Upper lobe of left lung (tissue), 6 donors: ENCODE measurements around the gene MYO18A. TPM values are rescaled to one million over a fixed set of nuclear protein-coding genes. Genes with fewer than 3 reads are reported as not detected.

Experiments
- ATAC-seq, 2 donors: fragments of 200-7000 bp; cut with Tn5 transposase; one replicate each; pipeline ENCODE4 v1.9.1; 2022; ENCODE audit warnings: mild to moderate bottlenecking in 2 of 2, moderate library complexity in 2 of 2; ENCODE audit not compliant: low FRiP score in 2 of 2
- DNase-seq, 2 donors: peaks; one replicate each; pipeline ENCODE4 v3.0.0-alpha.2; 2019 to 2020
- H3K27ac ChIP-seq, 4 donors: fragments of 200-600 bp; sonication (generic); one replicate each; pipeline ENCODE4 v1.5.1; 2016 to 2019
- H3K27me3 ChIP-seq, 4 donors: fragments of 200-600 bp; sonication (generic); one replicate each; pipeline ENCODE4 v1.5.1; 2017 to 2019
- H3K36me3 ChIP-seq, 4 donors: fragments of 200-600 bp; sonication (generic); one replicate each; pipeline ENCODE4 v1.5.1; 2016 to 2019
- H3K4me1 ChIP-seq, 4 donors: fragments of 200-600 bp; sonication (generic); one replicate each; pipeline ENCODE4 v1.5.1; 2018 to 2019
- H3K4me3 ChIP-seq, 4 donors: fragments of 200-600 bp; sonication (generic); one replicate each; pipeline ENCODE4 v1.5.1; 2017 to 2019; ENCODE audit warnings: mild to moderate bottlenecking in 2 of 4, moderate library complexity in 1 of 4
- H3K9me3 ChIP-seq, 4 donors: fragments of 200-600 bp; sonication (generic); one replicate each; pipeline ENCODE4 v1.5.1; 2018 to 2019
- EP300 ChIP-seq, 4 donors: sonication (generic); formaldehyde crosslinking; IDR thresholded peaks; one replicate each; pipeline ENCODE4 v1.5.1; 2017; ENCODE audit warnings: antibody characterized with exemption in 4 of 4, control low read depth in 2 of 4
- POLR2A ChIP-seq, 4 donors: fragments of 450-650 bp; IDR thresholded peaks; one replicate each; pipeline ENCODE4 v1.5.1; 2016 to 2017; ENCODE audit warnings: antibody characterized with exemption in 4 of 4, mild to moderate bottlenecking in 2 of 4
- POLR2AphosphoS5 ChIP-seq, 2 donors: sonication (generic); formaldehyde crosslinking; IDR thresholded peaks; one replicate each; pipeline ENCODE4 v1.5.1; 2017; ENCODE audit warnings: antibody characterized with exemption in 2 of 2
- WGBS, 2 donors: methylation state at CpG; one replicate each; pipeline ENCODE4 v1.1.5; 2017 to 2018; 5-methylcytosine and 5-hydroxymethylcytosine counted together
- total RNA-seq, 6 donors: library from RNA; depleted of rRNA in 4 of 6; stranded (reverse); fragments of >200 nt in 4 of 6; gene quantifications; one replicate each; pipeline versions ENCODE4 v1.1.0 to v1.2.1, GENCODE V29; 2016 to 2021
- TF ChIP-seq, protein P1 (sequence below), 6 experiments: fragments of 450-650 bp in 4 of 6; fragments of 200-600 bp in 2 of 6; sonication (generic) in 2 of 6; IDR thresholded peaks; one replicate each; pipeline ENCODE4 v1.5.1; 2016 to 2019; ENCODE audit warnings: antibody characterized with exemption in 6 of 6
- donor health status: DM: no; HTN: no; CAD: no; lungs with moderate emphysema.
- donor health status: DM: no; HTN: yes; CAD: no; lungs with severe emphysema.

The MYO18A gene
- total RNA-seq, 6 donors from 2014 or later: 37.4 to 214 (median 67.4) TPM

DNA sequence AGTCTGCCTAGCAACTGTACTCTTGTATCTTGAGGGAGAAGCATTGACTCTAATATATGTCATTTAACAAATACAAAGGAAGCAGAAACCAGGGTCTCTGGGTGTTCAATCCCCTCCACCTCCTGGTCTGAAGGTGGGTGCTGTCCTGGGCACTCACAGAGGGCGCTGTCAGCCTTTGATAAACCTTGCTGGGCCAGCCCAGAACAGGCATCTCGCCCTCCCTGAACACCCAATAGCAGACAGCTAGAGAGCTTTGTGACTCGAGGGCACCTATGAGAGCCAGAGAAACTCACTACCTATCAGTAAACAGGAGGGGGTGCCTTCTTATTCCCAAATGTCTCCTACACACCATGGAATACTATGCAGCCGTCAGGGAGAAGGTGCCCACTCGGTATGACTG, 143.6 kb downstream of the MYO18A start:
- 80 to 84% methylated on average over 2 to 5 of the region's 5 CpGs for WGBS, 2 donors
- Histone ChIP-seq H3K9me3 (peaks cover 5 to 13% (median 8%) of the 10 kb centered on the region in 4 donors), H3K27me3 (peaks cover 0 to 5% (median 0%) of the 10 kb centered on the region in 4 donors), H3K4me3 (no peak overlapping the region), H3K36me3 (no peaks in the 10 kb centered on the region), H3K27ac (no peak overlapping the region), H3K4me1 (no peaks in the 10 kb centered on the region)
- TF ChIP-seq POLR2A (IDR thresholded peaks at IDR 0.05) (no peak), EP300 (IDR thresholded peaks at IDR 0.05) (no peak), POLR2AphosphoS5 (IDR thresholded peaks at IDR 0.05) (no peak)
- TF ChIP-seq, protein P1, sequence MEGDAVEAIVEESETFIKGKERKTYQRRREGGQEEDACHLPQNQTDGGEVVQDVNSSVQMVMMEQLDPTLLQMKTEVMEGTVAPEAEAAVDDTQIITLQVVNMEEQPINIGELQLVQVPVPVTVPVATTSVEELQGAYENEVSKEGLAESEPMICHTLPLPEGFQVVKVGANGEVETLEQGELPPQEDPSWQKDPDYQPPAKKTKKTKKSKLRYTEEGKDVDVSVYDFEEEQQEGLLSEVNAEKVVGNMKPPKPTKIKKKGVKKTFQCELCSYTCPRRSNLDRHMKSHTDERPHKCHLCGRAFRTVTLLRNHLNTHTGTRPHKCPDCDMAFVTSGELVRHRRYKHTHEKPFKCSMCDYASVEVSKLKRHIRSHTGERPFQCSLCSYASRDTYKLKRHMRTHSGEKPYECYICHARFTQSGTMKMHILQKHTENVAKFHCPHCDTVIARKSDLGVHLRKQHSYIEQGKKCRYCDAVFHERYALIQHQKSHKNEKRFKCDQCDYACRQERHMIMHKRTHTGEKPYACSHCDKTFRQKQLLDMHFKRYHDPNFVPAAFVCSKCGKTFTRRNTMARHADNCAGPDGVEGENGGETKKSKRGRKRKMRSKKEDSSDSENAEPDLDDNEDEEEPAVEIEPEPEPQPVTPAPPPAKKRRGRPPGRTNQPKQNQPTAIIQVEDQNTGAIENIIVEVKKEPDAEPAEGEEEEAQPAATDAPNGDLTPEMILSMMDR (IDR thresholded peaks at IDR 0.05): no peak
- no peak for ATAC-seq
- DNase-seq: no peak

DNA sequence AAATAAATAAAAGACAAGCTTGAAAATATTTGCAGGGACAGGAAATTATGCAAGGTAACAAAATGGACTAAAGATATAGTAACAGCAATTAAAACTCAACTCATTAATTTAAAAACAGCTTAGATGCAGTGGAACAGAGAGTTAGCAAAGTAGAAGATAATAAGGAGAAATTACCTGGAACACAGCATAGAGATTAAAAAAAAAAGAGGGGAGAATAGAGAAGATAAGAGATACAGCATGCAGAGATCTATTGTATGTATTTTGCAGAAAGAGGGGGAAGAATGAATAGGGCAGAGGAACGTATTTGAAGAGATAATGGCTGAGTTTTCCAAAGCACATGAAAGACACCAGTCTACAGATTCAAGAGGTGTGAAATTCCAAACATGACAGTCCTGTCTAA, 145.7 kb downstream of the MYO18A start:
- no peaks in the 10 kb centered on the region for H3K4me1 ChIP-seq
- peaks cover 5 to 13% (median 8%) of the 10 kb centered on the region in 4 donors for H3K9me3 ChIP-seq
- WGBS, 2 donors: 50 to 60% methylated on average over 1 of the region's 1 CpG
- no peak overlapping the region for H3K27ac ChIP-seq
- TF ChIP-seq POLR2A (IDR thresholded peaks at IDR 0.05): no peak
- TF ChIP-seq, protein P1 (IDR thresholded peaks at IDR 0.05): no peak
- no peaks in the 10 kb centered on the region for H3K36me3 ChIP-seq
- DNase-seq (no peak), ATAC-seq (no peak)
- H3K4me3 ChIP-seq: no peak overlapping the region
- H3K27me3 ChIP-seq: peaks cover 0 to 5% (median 0%) of the 10 kb centered on the region in 4 donors

DNA sequence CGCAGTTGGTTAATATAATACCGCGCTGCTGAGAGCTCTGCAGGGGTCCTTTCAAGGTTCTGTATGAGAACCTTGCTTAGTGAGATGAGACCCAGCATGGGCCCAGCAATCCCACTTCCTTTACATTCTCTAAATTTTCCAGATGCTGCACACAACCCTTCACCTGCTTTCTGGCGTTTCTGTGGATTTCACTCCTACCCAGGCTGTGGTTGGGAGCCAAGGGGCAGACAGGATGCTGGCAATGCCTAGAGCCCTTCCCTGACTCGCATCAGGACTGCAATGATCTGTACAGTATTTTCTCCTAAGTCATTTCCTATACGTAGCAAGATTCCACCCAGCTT, 147.4 kb downstream of the MYO18A start:
- ATAC-seq (no peak), DNase-seq (no peak)
- no peaks in the 10 kb centered on the region for H3K36me3 ChIP-seq
- no peak for TF ChIP-seq POLR2AphosphoS5 (IDR thresholded peaks at IDR 0.05)
- no peak for TF ChIP-seq EP300 (IDR thresholded peaks at IDR 0.05)
- no peak for TF ChIP-seq POLR2A (IDR thresholded peaks at IDR 0.05)
- TF ChIP-seq, protein P1 (IDR thresholded peaks at IDR 0.05): no peak
- H3K27me3 ChIP-seq: peaks cover 0 to 3% (median 0%) of the 10 kb centered on the region in 4 donors
- no peak overlapping the region for H3K4me3 ChIP-seq
- peaks cover 5 to 13% (median 8%) of the 10 kb centered on the region in 4 donors for H3K9me3 ChIP-seq
- no peaks in the 10 kb centered on the region for H3K4me1 ChIP-seq
- 24 to 37% methylated on average over 5 to 6 of the region's 6 CpGs for WGBS, 2 donors
- H3K27ac ChIP-seq: no peak overlapping the region

DNA sequence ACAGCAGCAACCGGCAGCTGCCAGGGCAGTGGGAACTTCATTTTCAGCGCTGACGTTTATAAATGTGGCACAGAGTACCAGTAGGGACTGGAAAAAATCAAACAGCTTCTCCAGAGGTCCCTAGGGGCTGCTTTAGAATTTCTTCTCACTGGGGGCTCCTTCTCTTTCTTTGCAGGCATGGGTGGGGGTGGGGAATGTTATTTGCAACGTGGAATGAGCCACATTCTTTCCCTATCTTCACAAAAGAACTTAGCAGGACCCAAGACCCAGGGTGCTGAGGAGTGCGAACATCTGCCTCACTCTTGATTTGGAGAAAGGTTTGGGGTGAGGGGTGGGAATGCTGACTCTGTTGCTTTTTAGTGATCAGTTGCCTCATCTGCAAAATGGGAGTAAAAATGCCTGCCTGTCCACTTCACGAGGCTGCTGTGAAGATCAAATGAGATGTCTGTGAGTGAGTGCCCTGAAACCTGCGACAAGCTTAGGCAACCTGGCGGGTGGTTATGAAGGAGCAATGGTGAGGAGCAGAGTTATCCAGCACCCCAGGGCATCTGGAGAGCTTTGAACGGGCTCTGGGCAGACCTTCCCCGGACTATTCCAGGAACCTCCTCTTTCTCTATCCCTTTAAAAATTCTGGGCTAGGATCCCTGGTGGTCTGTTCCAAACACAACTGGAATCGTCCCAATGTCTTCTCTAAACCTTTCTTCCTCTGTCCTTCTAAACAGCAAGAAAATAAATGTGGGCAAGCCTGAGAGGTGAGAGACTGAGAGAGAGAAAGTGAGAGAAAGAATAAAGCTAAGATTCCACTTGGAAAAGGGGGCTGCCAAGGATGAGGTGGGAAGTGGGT, 148.0 kb downstream of the MYO18A start:
- H3K27ac ChIP-seq: no peak overlapping the region
- H3K36me3 ChIP-seq: no peaks in the 10 kb centered on the region
- peaks cover 5 to 13% (median 8%) of the 10 kb centered on the region in 4 donors for H3K9me3 ChIP-seq
- H3K4me3 ChIP-seq: no peak overlapping the region
- H3K4me1 ChIP-seq: no peaks in the 10 kb centered on the region
- H3K27me3 ChIP-seq: no peaks in the 10 kb centered on the region
- no peak for TF ChIP-seq EP300 (IDR thresholded peaks at IDR 0.05)
- TF ChIP-seq POLR2AphosphoS5 (IDR thresholded peaks at IDR 0.05): no peak
- no peak for TF ChIP-seq POLR2A (IDR thresholded peaks at IDR 0.05)
- TF ChIP-seq, protein P1 (IDR thresholded peaks at IDR 0.05): no peak
- DNase-seq: no peak
- ATAC-seq: no peak
- WGBS, 2 donors: 27 to 39% methylated on average over 8 to 11 of the region's 11 CpGs

DNA sequence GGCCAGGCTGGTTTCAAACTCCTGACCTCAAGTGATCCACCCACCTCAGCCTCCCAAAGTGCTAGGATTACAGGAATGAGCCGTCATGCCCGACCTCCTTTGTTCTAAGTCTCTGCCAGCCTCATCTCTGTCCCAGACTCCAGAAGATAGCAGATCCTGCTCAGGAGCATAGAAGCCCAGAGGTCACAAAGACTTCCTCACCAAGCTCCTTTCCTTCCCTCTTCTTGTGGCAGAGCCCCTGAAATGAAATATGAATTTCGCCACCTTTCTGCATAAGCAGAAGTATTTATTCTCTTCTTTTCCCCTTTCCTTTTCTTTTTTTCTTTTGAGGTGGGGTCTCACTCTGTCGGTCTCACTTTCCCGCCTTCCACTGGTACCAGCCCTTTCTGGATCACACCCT, 148.7 kb downstream of the MYO18A start:
- TF ChIP-seq POLR2A (IDR thresholded peaks at IDR 0.05) (no peak), EP300 (IDR thresholded peaks at IDR 0.05) (no peak), POLR2AphosphoS5 (IDR thresholded peaks at IDR 0.05) (no peak)
- TF ChIP-seq, protein P1 (IDR thresholded peaks at IDR 0.05): no peak
- Histone ChIP-seq H3K36me3 (no peaks in the 10 kb centered on the region), H3K27me3 (no peaks in the 10 kb centered on the region), H3K9me3 (peaks cover 5 to 13% (median 8%) of the 10 kb centered on the region in 4 donors), H3K4me3 (no peak overlapping the region), H3K27ac (no peak overlapping the region), H3K4me1 (no peaks in the 10 kb centered on the region)
- DNase-seq (no peak), ATAC-seq (no peak)
- 50 to 55% methylated on average over 5 of the region's 5 CpGs for WGBS, 2 donors
